Activated naive CD8-positive, alpha-beta T cell treated with anti-CD3 and anti-CD28 coated beads for 36 hours (primary cell): ENCODE measurements around the gene LRCOL1. TPM values are rescaled to one million over a fixed set of nuclear protein-coding genes. Genes with fewer than 3 reads are reported as not detected.

Experiments
- DNase-seq: peaks from one replicate; pipeline ENCODE4 v3.0.0; 2021
- H3K27ac Mint-ChIP-seq: one replicate; pipeline ENCODE4 v1.8.0; 2022; ENCODE audit warnings: mild to moderate bottlenecking, moderate library complexity, mixed read lengths
- H3K27me3 Mint-ChIP-seq: one replicate; pipeline ENCODE4 v1.8.0; 2022; ENCODE audit warnings: mild to moderate bottlenecking, mixed read lengths
- H3K36me3 Mint-ChIP-seq: one replicate; pipeline ENCODE4 v1.8.0; 2021; ENCODE audit warnings: mild to moderate bottlenecking, mixed read lengths
- H3K4me1 Mint-ChIP-seq: one replicate; pipeline ENCODE4 v1.8.0; 2021; ENCODE audit warnings: mixed read lengths
- H3K4me3 Mint-ChIP-seq: one replicate; pipeline ENCODE4 v1.8.0; 2022; ENCODE audit warnings: mild to moderate bottlenecking, moderate library complexity, mixed read lengths
- H3K9me3 Mint-ChIP-seq: one replicate; pipeline ENCODE4 v1.8.0; 2022; ENCODE audit warnings: mixed read lengths
- total RNA-seq, 2 experiments: library from RNA; stranded (reverse); gene quantifications; one replicate each; pipeline ENCODE4 v1.2.3, GENCODE V29; 2021

Gene LRCOL1
- total RNA-seq = not detected

DNA sequence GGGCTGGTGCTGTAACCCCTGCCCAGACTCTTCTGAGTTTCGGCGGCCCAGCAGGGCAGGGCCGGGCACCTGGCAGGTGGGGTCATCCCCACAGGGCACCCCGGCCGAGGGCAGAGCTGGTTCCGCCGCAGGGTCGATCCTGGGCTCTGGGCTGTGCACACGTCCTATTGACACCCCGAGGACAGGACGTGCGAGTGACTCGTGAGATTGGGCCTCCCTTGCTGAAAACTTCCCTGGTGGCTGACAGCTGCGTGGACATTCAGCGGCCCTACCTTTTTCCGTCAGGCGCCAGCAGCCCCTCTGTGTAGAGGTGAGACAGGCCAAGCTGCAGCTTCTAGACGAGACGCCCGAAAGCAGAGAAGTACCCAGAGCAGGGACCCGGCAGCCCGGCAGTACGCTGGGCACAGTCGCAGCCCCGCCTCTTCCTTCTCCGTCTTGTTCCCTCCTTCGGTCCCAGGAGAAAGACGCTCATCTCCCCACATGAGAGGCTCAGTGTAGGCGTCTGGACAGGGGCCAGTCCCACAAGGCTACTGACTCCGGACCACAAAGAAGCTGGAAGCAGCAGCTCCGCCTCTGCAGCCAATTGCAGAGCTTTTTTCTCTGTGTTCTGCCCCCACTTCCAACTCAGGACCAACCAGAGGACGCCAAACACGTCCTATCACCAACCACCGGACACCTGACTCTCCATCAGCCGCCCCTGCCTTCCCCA lies at the start of gene LRCOL1:
LRCOL1 (minus strand) TSS at position 532 of the 709 bp plus-strand sequence. CDS start 4,331 bp downstream, outside the sequence.
- peaks cover 72% of the 10 kb centered on the region for H3K27me3 Mint-ChIP-seq
- no peak within 1 kb of the TSS for H3K4me3 Mint-ChIP-seq
- peaks cover 19% of the 10 kb centered on the region for H3K4me1 Mint-ChIP-seq
- peaks cover 4% of the 10 kb centered on the region for H3K9me3 Mint-ChIP-seq
- DNase-seq = no peak
- peaks cover 7% of the 10 kb centered on the region for H3K36me3 Mint-ChIP-seq
- no peak within 1 kb of the TSS for H3K27ac Mint-ChIP-seq

DNA sequence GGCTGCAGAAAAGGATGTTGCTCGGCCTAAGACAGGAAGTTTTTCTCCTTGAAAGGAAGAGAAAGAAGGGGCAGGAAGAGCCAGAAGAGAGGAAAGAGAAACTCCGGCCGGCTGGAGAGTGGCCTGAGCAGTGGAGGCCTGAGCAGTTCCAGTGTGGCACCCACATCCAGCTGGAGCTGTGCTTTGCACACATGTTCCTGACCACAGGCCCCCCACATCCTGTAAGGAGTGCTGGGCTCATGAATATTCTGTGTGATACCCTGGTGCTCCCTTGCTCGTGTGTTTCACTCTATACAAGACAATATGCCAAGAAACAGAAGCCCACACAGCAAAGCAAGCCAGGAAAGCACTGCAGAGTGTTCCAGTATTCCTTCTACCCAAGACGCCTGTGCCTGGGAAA lies 49.7 kb upstream of the LRCOL1 start:
- Mint-ChIP-seq H3K36me3 (peaks cover 45% of the 10 kb centered on the region), H3K27me3 (no peaks in the 10 kb centered on the region), H3K27ac (no peak overlapping the region), H3K4me1 (peaks cover 7% of the 10 kb centered on the region), H3K4me3 (no peak overlapping the region), H3K9me3 (no peaks in the 10 kb centered on the region)
- DNase-seq = no peak

GRCh38 chr12:132659146-132659545 lies 48.8 kb upstream of the LRCOL1 start:
- H3K36me3 Mint-ChIP-seq = peaks cover 42% of the 10 kb centered on the region
- no peak overlapping the region for H3K27ac Mint-ChIP-seq

DNA sequence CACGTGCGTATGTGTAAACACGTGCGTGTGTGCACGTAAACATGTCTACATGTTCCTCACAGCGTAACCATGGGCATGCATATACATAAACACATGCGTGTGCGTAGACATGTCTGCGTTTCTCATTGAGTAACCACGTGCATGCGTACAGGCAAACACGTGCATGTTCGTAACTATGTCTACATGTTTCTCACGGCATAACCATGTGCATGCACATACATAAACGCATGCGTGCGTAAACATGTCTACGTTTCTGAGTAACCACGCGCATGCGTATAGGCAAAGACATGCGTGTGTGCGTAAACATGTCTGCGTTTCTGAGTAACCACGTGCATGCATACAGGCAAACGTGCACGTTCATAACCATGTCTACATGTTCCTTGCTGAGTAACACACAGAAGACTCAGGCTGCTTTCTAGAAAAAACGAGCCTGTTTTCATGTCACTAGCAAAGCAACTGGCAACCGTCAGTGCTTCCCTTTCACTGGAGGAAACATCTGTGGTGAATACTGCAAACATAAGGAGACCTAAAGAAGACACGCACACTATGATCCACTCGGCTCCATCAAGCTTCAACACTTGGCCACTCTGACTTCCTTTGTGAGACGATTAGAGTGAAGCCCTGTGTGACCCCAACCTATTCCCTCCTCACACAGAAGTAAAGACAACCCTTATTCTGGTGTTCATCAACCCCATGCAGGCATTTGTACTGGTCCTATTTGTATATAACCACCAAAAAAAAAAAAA lies 47.9 kb upstream of the LRCOL1 start:
- H3K4me3 Mint-ChIP-seq = no peak overlapping the region
- H3K27me3 Mint-ChIP-seq = no peaks in the 10 kb centered on the region
- H3K27ac Mint-ChIP-seq = no peak overlapping the region
- no peak for DNase-seq
- H3K4me1 Mint-ChIP-seq = peaks cover 6% of the 10 kb centered on the region
- no peaks in the 10 kb centered on the region for H3K9me3 Mint-ChIP-seq
- H3K36me3 Mint-ChIP-seq = peaks cover 44% of the 10 kb centered on the region

More at GRCh38 chr12:132659146-132659545, 48.8 kb upstream of the LRCOL1 start:
- Mint-ChIP-seq H3K4me3 (no peak overlapping the region), H3K27me3 (no peaks in the 10 kb centered on the region), H3K4me1 (peaks cover 6% of the 10 kb centered on the region), H3K9me3 (no peaks in the 10 kb centered on the region)
- no peak for DNase-seq

DNA sequence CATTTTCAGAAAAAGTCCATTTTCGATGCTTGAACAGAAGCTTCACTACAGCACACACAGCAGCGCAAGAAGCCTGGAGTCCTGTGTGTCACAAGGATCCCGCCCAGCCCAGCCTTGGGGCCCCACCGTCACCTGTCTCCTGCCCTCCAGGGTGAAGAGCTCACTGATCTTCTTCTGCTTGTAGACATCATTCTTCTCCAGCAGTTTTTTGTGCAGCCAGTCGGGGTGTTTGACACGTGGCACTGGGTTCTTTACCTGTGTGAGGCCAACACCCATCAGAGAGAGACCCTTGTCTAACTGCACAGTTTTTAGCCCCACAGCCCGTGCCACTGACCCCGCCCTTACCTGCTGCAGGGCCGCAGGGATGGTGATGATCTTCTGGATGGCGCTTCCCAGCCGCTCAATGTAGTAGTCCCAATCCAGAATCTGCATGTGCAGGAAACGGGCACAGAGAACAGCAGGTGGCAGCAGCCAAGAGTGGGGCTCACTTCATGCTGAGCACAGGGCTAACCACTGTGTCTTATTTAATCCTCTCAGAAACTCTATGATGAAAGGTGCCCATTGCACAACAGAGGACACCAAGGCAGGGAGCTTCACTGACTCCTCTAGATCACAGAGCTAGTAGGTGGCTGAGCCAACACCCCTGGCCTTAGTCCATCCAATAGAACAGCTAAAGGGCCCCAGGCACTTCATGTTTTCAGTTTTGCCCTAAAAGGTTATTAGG lies 46.8 kb upstream of the LRCOL1 start:
- Mint-ChIP-seq H3K27me3 (no peaks in the 10 kb centered on the region), H3K9me3 (no peaks in the 10 kb centered on the region), H3K27ac (no peak overlapping the region), H3K4me1 (peaks cover 3% of the 10 kb centered on the region), H3K4me3 (no peak overlapping the region), H3K36me3 (peaks cover 38% of the 10 kb centered on the region)
- no peak for DNase-seq

DNA sequence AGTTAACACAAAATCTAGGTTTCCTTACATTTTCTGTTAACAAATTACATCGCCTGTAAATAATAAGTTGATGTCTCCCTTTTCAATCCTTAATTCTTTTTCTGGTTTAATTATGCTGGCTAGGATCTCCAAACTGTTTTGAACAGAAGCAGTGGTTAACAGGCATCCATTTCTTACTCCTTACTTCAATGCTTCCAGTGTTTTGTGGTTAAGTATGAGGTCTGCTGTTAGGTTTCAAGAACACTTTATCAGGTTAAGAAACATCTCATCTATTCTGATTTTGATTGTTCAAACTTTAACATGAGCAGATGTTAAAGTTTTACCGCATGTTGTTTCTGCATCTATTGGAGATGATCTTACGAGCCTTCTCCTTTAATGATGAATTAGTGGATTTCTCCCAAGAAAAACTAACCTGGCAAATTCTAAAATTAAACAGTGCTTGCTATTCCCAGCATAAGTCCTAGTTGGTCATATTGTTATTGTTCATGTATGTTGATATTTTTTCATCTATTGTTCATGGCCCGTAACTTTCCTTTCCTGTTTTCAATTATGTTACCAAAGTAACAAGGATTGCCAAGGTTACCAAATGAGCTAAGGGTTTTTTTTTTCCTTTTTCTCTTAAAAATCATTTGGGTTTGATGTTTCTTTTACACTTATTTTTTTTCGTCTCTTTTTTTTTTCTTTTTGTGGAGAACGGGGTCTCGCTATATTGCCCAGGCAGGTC lies 43.3 kb upstream of the LRCOL1 start:
- Mint-ChIP-seq H3K27ac (no peak overlapping the region), H3K27me3 (no peaks in the 10 kb centered on the region), H3K4me1 (no peaks in the 10 kb centered on the region), H3K9me3 (no peaks in the 10 kb centered on the region), H3K36me3 (peaks cover 29% of the 10 kb centered on the region), H3K4me3 (no peak overlapping the region)
- DNase-seq = no peak

DNA sequence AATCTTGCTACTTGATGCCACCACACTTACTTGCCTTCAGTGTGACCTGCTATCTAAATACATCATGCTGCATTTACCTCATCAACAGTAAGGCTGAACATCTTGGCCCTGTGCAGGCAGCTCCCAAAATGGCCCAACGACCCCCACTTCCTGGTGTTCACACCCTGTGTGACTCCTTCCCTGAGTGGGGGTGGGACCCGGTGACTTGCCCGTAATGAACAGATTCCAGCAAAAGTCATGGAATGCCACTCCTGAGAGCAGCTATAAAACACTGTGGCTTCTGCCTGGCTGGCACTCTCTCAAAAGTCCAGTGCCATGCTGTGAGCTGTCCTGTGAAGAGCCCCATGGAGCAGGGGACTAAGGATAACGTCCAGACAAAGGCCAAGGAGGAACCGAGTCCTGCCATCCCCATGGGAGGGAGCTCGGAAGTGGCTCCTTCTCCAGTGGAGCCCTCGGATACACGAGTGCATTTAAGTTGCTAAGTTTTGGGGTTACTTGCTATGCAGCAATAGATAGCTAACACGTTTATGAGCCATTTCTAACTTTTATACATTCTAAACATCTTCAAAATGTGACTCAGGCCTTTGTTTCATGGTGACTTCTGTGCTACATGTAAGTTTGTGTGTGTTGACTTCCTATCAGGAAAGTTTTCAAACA lies 41.2 kb upstream of the LRCOL1 start:
- Mint-ChIP-seq H3K9me3 (no peaks in the 10 kb centered on the region), H3K27me3 (no peaks in the 10 kb centered on the region), H3K4me3 (peak overlapping the region; percentile 2), H3K27ac (no peak overlapping the region), H3K36me3 (peaks cover 26% of the 10 kb centered on the region), H3K4me1 (no peaks in the 10 kb centered on the region)
- no peak for DNase-seq

DNA sequence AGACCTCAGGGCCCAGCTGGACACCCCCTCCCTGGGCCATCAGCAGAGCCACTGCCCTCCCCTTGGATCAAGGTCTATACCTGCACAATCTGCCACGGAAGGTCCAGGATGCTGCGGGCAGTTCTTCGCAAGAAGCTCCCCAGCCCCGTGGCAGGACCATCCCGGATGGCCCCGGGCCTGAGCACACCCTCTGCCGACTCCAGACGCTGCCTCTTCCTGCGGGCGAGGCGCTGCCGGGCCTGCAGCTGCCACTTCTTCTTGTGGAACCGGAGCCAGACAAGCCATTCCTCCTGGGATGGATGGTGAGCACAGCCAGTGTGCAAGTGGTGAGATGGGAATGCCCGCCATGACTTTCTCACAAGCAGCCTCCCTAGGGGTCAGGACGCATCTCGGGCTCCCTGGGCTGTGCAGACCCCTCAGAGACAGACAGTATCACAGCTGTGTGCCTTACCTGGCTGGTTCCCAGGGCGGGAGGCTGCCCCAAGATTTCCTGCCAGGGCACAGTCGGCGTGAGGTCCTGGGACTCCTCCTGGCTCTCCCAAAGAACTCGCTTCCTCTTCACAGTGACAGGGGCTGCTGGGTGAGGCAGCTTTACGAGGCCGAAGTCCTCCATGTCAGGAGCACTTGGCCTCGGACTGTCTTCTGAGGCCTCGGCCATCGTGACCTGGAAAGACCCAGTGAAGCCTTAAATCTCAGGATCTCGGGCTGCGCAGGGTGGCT lies 39.0 kb upstream of the LRCOL1 start:
- no peaks in the 10 kb centered on the region for H3K9me3 Mint-ChIP-seq
- no peaks in the 10 kb centered on the region for H3K27me3 Mint-ChIP-seq
- H3K4me3 Mint-ChIP-seq = no peak overlapping the region
- peaks cover 3% of the 10 kb centered on the region for H3K4me1 Mint-ChIP-seq
- peaks cover 26% of the 10 kb centered on the region for H3K36me3 Mint-ChIP-seq
- no peak for DNase-seq
- no peak overlapping the region for H3K27ac Mint-ChIP-seq

- peaks cover 22% of the 10 kb centered on the region for H3K36me3 Mint-ChIP-seq
Measured at GRCh38 chr12:132648616-132649225, 38.3 kb upstream of the LRCOL1 start.

GRCh38 chr12:132647858-132648257 lies 37.5 kb upstream of the LRCOL1 start:
- Mint-ChIP-seq H3K4me1 (peaks cover 3% of the 10 kb centered on the region), H3K27ac (no peak overlapping the region), H3K27me3 (no peaks in the 10 kb centered on the region), H3K36me3 (peaks cover 23% of the 10 kb centered on the region), H3K9me3 (no peaks in the 10 kb centered on the region), H3K4me3 (no peak overlapping the region)
- no peak for DNase-seq

More at GRCh38 chr12:132648616-132649225, 38.3 kb upstream of the LRCOL1 start:
- Mint-ChIP-seq H3K27me3 (no peaks in the 10 kb centered on the region), H3K4me1 (peaks cover 3% of the 10 kb centered on the region), H3K9me3 (no peaks in the 10 kb centered on the region), H3K4me3 (no peak overlapping the region), H3K27ac (no peak overlapping the region)
- no peak for DNase-seq

GRCh38 chr12:132646850-132647249 lies 36.5 kb upstream of the LRCOL1 start:
- H3K27me3 Mint-ChIP-seq = no peaks in the 10 kb centered on the region
- H3K9me3 Mint-ChIP-seq = no peaks in the 10 kb centered on the region
- peaks cover 3% of the 10 kb centered on the region for H3K4me1 Mint-ChIP-seq
- no peak overlapping the region for H3K27ac Mint-ChIP-seq
- H3K4me3 Mint-ChIP-seq = no peak overlapping the region
- H3K36me3 Mint-ChIP-seq = peaks cover 19% of the 10 kb centered on the region
- no peak for DNase-seq

DNA sequence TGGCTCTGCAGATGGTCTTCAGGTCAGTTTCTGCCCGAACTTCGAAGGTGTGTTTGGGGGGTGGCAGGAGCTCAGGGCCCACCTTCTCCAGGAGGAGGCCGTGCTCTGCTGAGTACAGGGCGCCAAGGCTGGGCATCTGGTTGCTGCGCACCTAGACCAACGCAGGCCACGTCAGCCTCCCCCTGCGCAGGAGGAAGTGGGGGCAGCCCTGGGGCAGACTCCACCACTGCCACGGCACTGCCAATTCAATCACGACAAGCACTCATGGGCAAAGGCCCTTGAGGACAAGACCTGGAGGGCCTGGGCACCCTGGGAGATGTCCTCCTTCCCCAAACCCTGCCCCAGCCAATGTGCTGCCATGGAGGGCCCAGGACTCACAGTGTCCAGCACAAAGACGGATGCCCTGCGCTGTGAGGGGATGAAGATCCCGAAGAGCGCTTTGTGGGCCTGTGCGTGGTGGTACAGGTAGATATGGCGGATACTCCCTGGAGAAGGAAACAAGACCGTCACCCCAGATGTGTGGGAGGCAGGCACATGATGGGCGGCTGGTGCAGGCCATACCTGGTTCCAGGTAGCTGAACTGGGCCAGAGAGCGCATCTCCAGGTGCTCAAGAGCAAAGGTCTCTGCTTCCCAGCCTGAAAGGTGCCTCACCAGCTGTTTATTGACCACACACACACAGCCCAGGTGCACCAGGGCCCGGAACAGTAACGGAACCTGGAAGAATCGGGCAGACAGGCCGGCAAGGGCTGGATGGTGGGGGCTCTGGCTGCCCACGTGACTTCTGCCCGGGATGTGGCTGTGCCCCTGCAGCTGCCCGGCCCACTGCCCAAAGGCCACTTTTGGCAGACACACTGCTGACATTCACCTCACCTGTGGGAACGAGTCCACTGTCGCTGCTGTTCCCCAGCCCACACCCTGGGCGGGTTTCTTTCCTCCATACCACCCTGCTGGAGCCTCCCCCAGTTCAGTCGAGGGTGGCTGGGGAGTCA lies 32.8 kb upstream of the LRCOL1 start:
- Mint-ChIP-seq H3K36me3 (peaks cover 41% of the 10 kb centered on the region), H3K4me1 (peaks cover 3% of the 10 kb centered on the region), H3K4me3 (no peak overlapping the region), H3K9me3 (no peaks in the 10 kb centered on the region), H3K27me3 (no peaks in the 10 kb centered on the region), H3K27ac (no peak overlapping the region)
- no peak for DNase-seq
